GM21786 (cell line): Measurements from ENCODE around the gene CTPS1.

Experiments
- ATAC-seq: cut with Tn5 transposase; IDR thresholded peaks from one replicate; pipeline ENCODE4 v1.9.1; 2021; ENCODE audit not compliant: unreplicated experiment

The CTPS1 gene, protein sequence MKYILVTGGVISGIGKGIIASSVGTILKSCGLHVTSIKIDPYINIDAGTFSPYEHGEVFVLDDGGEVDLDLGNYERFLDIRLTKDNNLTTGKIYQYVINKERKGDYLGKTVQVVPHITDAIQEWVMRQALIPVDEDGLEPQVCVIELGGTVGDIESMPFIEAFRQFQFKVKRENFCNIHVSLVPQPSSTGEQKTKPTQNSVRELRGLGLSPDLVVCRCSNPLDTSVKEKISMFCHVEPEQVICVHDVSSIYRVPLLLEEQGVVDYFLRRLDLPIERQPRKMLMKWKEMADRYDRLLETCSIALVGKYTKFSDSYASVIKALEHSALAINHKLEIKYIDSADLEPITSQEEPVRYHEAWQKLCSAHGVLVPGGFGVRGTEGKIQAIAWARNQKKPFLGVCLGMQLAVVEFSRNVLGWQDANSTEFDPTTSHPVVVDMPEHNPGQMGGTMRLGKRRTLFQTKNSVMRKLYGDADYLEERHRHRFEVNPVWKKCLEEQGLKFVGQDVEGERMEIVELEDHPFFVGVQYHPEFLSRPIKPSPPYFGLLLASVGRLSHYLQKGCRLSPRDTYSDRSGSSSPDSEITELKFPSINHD

DNA sequence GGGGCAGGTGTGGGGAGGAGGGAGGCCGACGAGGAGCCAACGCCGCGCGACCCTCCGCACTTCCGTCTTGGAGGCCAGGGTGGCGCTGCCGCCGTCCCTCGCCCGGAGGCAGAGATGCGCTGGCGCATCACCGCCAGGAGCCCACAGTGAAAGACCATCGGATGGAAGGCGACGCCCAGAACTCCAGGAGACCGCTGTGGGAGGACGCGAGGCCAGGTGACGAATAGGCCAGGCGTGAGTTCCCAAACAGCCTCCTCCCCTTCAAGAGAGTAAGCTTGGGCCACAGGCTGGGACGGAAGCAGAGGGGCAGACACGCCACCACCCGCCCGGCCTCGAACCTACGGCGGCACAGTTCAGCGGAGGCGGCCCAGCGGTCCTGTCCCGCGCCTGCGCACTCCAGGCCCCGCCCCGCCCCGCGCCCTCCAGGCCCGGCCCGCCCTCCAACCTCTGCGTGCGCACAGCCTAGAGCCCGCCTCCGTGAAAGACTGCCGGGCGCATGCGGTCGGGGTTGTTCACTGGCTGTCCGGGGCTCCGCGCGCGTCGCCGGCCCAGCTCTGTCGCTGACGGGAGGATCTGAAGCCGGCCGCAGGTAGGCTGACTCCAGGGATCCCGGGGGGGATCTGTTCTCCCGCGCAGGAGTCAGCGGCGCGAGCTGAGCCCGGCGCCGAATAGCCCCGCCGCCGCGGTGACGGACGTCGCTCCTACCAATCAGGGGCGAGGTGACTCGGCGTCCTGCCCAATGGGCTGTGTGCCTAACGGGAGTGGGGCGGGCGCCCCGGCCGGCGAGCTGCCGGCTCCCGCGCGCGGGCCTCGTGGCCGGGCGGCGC is at the start of gene CTPS1:
Gene CTPS1, plus strand, starts transcription at position 456 of the 827 bp plus-strand sequence. CDS start 3,595 bp downstream, outside the sequence.
- ATAC-seq: peak; percentile 85

DNA sequence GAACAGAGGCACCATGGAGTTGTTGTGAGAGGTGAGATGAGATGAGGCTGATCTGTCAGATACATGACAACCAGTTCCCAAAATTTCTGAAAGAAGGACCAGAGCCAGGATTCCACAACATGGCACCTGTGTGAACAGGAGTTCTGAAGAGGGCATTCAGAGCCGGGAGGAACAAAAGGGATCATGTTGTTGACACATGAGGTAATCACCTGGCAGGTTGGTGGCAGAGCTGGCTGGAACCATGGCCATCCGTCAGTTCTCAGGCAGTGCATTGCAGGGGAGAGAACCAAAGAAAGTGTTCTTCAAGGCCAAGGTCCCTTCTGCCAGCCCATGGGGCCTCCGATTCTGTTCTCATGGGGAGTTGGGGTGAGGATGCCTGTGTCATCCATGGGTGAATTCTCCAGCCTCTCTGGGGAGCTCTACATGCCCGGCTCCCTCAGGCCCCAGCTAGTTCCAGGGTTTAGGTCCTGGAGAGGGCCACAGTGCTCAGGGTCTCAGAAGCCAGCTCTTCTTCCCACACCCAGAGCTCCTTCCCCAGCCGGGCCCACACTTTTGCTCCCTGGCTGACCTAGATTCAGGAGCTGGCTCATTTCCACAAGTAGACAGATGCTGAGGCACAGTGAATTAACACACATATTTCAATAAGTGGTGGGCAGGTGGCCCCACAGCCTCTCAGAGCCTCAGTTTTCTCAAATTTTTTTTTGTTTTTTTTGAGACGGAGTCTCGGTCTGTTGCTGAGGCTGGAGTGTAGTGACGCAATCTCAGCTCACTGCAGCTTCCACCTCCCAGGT is 49.1 kb upstream of the CTPS1 start:
- no peak for ATAC-seq

DNA sequence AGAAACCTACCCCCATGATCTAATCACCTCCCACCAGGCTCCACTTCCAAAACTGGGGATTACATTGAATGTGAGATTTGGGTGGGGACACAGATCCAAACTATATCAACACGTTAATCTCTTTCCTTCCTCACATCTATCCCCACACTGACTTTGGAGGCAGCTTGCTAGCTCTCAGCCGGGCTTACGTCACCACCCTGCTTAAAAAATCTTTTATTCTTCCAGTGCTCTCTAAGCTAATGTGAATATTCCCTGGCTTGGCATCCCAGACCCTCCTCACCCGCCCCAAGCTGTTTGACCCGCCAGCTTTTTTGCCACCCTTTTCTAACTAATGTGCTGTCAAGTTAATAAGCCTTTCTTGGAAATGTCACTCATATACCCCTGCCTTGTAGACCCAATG is 47.9 kb upstream of the CTPS1 start:
- ATAC-seq: no peak

DNA sequence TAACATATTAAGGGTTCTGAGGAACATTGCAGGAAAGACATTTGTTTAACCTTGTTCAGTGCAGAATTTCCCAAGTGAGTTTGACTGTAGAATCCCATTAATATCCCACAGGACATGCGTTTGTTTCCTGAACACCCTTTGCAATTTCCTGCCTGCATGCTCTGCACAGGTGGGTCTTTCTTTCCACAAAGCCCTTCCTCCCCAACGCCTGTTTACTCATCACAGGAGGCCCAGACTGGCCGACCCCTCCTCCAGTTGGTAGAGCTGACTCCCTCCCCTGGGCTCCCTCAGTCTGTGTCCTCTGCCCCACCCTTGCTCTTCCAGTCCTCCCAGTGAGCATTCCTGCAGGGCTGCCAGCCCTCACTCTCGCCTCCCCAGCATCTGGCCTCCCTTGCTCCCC is 47.5 kb upstream of the CTPS1 start:
- no peak for ATAC-seq

DNA sequence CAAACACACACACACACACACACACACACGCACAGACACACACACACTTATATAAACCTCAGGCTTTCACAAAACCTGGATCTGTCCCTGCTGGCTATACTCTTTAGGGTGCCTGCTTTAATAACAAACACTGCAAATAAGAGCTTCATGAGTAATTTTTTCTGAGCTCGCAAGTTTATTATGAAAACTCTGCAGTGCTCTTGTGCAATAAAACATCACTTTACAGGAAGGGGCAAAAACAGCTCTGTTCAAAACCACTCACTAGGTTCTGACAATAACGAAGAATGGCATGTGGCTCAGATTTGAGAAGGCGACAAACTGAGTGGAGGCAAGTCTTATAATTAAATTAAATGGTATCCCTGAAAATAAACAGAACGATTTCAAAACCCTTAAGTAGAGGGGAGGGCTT is 42.6 kb upstream of the CTPS1 start:
- ATAC-seq: no peak

DNA sequence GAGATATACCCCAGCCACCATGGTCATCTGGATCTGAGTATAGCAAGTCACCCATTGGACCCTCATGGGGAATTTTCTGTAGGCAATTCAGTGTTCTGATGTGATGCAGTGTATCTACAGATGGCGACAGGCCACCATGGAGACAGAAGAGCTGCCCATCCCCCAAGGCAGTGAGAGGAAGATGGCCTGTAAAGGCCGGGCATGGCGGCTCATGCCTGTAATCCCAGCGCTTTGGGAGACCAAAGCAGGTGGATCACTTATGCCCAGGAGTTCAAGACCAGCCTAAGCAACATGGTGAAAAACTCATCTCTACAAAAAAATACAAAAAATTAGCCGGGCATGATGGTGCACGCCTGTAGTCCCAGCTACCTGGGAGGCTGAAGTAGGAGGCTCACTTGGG is 41.1 kb upstream of the CTPS1 start:
- no peak for ATAC-seq

DNA sequence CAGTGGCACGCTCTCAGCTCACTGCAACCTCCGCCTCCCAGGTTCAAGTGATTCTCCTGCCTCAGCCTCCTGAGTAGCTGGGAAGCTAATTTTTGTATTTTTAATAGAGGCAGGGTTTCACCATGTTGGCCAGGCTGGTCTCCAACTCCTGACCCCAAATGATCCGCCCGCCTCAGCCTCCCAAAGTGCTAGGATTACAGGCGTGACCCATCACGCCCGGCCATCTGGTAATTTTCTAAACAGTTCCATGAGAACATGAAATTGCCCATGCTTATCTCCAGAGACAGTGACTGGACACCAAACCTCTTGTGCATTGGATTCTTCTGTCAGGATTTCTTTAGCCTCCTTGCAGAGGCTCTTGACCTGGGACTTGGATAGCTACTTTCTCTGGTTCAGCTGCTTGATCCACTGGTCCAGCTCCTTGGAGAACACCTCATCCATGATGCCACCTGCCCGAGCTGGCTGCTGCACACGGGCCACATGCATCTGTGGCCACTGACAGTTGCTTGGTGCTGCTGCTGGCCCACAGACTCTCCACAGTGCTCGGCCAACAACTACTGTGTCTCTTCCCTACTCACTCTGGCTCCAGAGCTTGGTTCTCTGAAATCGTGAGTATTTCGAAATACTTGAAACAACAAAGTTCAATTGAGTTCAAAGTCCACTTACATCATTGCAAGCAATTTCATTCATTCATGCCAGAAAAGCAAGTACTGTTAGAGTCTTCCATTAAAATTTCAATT is 40.0 kb upstream of the CTPS1 start:
- ATAC-seq: no peak

DNA sequence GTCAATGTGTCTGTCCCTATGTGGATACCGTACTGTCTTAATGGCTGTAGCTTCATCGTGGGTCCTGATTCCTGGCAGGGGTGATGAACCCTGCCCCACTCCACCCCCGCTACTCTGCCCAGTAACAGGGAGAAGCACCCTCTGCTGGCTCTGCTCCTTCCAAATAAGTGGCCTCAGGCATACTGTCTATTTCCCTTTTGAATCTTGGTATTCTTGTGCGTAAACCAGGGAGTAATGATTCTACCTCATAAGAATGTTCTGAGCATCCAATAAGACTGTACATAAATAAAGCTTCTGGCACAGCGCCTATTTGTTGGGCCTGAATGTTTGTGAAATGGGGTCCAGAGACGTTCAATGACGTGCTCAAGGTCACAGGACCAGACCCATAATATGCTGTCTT is 35.2 kb upstream of the CTPS1 start:
- no peak for ATAC-seq

DNA sequence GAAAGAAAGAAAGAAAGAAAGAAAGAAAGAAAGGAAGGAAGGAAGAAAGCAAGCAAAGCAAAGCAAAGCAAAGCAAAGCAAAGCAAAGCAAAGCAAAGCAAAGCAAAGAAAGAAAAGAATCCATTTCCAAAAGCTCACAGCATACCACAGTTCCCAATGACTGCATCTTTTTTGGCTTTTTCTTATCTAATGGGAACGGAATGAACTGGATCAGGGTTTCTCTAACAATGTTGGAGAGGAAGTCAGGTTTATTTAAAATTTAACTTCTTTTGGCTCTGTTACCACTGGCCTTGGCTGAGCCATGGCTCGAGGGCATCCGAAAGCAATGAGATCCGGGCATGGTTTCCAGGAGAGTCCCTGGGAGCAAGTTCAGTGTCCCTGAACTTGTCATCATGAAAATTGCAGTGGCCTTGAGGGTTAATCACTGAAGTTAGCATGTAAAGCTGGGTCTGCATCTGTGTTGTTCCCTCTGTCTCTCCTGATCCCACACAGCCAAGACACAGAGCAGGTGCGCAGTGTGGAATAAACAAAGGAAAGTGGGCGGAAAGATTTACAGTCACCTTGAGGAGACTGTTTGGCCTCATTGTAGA is 34.6 kb upstream of the CTPS1 start:
- ATAC-seq: no peak

DNA sequence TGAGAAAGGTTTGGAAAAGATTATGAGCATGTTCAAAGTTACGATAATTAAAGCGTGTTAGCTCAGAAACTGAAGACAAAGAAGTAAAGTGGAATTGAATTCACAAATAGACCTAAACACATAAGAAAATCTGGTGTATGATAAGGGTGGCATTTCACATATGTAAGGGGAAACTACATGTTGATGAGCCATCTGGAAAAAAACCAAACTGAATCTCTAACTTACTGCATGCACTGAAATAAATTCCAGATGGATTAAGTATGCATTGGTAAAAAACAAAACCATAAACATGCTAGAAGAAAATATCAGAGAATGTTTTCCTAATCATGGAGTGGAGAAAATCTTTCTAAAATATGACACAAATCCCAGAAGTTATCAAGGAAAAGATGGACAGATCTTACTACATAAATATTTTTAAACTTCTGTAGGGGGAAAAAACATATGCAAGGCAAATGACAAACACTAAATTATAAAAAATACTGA is 34.0 kb upstream of the CTPS1 start:
- no peak for ATAC-seq

DNA sequence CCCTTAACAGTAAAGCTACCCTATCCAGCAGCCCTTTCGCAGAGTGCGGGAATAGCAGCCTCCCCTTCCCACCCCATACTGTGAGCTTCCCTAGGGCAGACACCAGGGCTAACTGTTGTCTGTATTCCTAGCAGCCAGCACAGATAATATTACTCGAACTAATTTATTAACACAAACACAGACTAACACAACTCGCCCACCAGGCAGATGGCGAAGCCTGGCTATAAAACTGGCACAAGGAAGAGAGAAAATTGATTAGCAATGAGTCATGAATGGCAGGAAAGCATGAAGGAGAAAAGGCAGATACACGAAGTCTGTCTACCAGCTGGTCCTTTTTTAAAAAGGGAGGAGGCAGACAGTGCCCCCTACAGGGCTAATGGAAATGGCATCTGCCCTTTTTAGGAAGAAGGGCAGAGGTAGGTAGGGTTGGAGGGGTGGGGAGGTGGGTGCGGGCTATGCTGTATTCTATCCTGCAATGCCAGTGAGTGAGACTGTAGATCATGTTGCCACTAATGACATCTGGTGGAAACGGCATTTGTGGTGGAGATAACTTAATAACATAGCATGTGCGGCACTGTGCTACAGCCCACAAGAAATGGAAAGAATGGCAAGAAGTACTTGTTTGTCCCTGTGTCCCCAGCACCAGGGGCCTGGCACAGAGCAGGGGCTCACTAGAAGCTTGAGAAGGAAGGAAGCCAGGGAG is 30.6 kb upstream of the CTPS1 start:
- no peak for ATAC-seq

DNA sequence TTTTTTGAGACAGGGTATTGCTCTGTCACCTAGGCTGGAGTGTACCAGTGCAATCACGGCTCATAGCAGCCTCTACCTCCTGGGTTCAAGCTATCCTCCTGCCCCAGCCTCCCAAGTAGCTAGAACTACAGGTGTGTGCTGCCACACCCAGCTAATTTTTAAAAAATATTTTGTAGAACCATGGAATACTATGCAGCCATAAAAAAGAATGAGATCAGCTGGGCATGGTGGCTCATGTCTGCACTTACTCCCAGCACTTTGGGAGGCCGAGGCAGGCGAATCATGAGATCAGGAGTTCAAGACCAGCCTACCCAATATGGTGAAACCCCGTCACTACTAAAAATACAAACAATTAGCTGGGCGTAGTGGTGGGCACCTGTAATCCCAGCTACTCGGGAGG is 29.9 kb upstream of the CTPS1 start:
- no peak for ATAC-seq

DNA sequence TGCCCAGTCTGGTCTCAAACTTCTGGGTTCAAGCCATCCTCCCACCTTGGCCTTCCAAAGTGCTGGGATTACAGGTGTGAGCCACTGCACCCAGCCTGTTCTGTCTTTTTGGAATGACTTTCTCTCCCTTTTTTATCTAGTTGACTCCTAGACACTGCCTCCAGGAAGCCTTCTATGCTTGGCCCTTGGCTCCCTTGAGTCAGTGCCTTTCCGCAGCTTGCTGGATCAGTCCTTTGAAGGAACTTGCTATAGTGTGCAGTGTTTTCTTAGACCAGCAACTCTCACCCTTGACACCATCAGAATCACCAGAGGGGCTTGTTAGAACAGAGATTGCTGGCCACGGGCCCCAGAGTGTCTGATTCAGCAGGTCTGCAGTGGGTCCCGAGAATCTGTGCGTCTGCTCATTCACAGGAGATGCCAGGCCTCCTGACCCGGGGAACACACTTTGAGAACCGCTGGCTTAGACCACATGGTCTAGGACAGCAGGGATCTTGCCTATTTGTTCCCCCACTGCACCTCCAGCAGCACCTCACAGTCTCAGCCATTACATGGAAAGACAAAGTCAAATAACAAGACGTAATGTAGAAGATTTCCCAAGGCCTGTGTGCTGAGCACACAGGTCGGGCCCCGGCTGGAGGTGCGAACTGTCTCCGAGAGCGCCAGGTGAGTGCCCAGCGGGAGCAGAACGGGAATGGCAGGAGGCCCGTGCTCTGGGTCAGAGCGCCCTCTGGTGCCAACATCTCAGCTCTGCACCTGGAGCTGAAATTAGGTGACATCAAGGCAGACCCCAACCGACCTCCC is 27.4 kb upstream of the CTPS1 start:
- ATAC-seq: no peak

DNA sequence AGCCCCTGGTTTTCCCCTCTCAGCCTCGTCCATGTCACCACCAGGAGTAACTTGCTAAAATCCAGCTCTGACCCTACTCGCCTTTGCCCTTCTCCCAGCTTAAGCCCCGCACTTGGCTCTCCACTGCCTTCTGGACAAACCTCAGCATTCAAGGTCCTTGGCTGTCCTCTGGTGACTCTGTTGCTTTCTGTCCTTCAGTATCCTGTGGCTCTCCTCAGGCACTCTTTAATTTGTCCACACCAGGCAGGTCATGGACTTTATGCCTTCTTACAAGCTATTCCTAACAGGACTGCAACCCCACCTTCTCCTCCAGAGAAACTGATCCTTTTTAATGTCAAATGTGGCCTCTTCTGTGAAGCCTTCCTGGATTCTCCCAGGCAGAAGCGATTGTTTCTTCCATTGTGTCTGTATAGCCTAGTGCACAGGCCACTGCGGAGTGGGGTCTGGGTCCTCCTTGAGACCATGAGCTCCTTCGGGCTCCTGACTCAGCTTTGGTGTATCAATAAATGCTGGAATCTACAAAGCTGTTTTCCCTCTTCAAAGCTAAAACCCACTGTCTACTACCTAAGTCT is 26.7 kb upstream of the CTPS1 start:
- ATAC-seq: no peak

DNA sequence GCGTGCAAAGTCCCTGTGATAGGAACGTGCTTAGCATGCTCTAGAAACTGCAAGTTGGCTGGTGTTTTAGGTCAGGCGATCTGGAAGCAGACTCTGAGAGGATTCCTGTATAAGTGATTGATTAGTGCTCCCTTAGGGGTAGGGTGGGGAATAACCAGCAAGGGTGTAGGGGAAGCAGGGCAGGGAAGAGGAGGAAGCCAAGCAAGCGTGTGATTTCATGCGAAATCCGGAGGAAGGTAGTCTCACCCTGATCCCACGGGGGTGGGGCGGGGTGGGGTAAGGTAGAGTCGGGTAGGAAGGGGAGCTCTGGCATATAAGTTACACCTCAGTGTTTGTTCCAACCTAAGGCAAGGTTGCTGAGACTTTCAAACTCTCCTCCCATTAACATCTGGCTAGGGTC is 24.9 kb upstream of the CTPS1 start:
- no peak for ATAC-seq

DNA sequence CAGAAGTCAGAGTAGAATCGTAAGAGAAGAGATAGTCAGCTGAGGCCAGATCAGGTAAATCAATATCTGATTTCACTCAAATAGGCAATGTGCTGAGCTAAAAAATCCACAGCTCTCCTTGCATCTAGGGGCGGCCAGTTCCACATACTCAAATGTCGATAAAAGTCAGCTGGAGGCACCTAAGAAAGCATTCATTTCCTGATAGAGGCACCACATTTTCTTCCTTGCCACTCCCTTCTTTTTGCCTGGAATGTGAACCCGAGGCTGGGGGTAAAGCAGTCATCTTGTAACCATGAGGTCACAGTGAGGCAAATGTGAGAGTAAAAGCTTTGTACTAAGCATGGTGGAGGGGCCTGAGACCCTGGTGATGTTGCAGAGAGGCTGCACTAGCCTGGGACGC is 24.2 kb upstream of the CTPS1 start:
- ATAC-seq: no peak

DNA sequence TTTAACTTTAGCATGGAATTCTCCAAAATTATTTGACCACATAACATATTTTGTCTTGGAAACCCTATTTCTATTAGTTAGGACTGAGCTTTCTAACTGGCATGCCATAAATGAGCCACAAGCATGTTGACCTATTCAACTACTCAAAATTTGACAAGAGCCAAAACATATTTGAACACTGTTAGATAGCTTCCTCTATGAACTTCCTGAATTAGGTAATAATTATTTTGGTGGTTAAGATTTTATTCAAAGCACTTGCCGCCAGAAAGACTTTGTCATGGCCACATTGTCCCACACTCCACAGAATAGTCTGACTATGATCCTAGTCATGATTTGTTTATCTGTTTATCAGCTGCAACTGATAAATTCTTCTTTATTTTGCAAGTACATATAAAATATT is 23.1 kb upstream of the CTPS1 start:
- ATAC-seq: no peak

DNA sequence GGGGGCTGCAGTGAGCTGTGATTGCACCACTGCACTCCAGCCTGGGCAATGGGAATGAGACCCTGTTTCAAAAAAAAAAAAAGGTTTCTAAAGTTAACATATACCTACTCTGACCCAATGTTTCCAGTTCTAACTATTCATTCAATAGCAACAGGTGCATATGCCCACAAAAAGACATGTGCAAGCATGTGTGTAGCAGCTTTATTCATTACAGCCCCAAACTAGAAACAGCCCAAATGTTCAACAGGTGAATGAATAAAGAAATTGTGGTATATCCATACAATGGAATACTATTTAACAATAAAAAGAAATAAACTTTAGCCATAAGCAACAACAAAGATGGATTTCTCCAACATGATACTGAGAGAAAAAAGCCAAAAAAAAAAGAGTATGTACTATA is 21.3 kb upstream of the CTPS1 start:
- no peak for ATAC-seq
